Endothelial cell (in vitro differentiated cells): ENCODE measurements around the gene C1QTNF7. TPM values are rescaled to one million over a fixed set of nuclear protein-coding genes. Genes with fewer than 3 reads are reported as not detected.

Source experiments
- DNase-seq: peaks from one replicate; pipeline ENCODE4 v3.0.0; 2021; ENCODE audit warnings: low spot score
- H3K27ac Mint-ChIP-seq: one replicate; pipeline ENCODE4 v1.8.0; 2021; ENCODE audit warnings: mixed read lengths, inconsistent platforms; ENCODE audit not compliant: unreplicated experiment
- H3K27me3 Mint-ChIP-seq: one replicate; pipeline ENCODE4 v1.8.0; 2021; ENCODE audit warnings: mild to moderate bottlenecking, moderate library complexity, mixed read lengths, inconsistent platforms; ENCODE audit not compliant: unreplicated experiment
- H3K36me3 Mint-ChIP-seq: one replicate; pipeline ENCODE4 v1.8.0; 2021; ENCODE audit warnings: mild to moderate bottlenecking, low read depth, mixed read lengths, inconsistent platforms; ENCODE audit not compliant: unreplicated experiment
- H3K4me1 Mint-ChIP-seq: one replicate; pipeline ENCODE4 v1.8.0; 2021; ENCODE audit warnings: mild to moderate bottlenecking, mixed read lengths, inconsistent platforms; ENCODE audit not compliant: unreplicated experiment
- H3K4me3 Mint-ChIP-seq: one replicate; pipeline ENCODE4 v1.8.0; 2021; ENCODE audit warnings: mild to moderate bottlenecking, mixed read lengths, inconsistent platforms; ENCODE audit not compliant: unreplicated experiment
- H3K9me3 Mint-ChIP-seq: one replicate; pipeline ENCODE4 v1.8.0; 2021; ENCODE audit warnings: mixed read lengths, inconsistent platforms; ENCODE audit not compliant: unreplicated experiment
- total RNA-seq: library from RNA; stranded (reverse); fragmentation: NEBNext Ultra II Directional; extraction: Animal tissue kit (Norgen Biotek cat#: 25700); gene quantifications from one replicate; pipeline ENCODE4 v1.2.1, GENCODE V29; 2021; ENCODE audit not compliant: unreplicated experiment
- TF ChIP-seq, protein P1 (sequence below): fragments of 200-600 bp; sonication (generic); IDR thresholded peaks from one replicate; pipeline ENCODE4 v1.5.0; 2021; ENCODE audit warnings: antibody characterized with exemption; ENCODE audit not compliant: unreplicated experiment

The C1QTNF7 gene
- total RNA-seq, 1 donor from 2014 or later: not detected

DNA sequence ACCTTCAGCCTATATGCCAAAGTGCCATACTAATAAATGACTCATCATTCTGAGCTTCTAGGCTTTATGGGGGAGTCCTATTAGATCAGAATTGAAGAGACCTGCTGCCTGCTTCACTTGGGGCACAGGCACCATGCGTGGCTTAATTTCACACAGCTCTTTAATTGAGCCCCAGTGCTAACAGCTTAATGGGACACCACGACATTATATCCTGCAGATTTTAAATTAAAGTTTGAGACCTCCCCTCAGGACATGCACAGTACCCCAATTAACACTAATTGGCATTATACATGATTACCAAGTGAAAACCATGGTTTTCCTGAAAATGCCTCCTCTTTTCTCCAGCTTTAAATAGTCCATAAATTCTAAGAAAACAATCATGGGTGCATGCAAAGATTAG, 6.8 kb downstream of the C1QTNF7 start:
- H3K27me3 Mint-ChIP-seq: peaks cover 2% of the 10 kb centered on the region
- H3K4me3 Mint-ChIP-seq: no peak overlapping the region
- TF ChIP-seq, protein P1, sequence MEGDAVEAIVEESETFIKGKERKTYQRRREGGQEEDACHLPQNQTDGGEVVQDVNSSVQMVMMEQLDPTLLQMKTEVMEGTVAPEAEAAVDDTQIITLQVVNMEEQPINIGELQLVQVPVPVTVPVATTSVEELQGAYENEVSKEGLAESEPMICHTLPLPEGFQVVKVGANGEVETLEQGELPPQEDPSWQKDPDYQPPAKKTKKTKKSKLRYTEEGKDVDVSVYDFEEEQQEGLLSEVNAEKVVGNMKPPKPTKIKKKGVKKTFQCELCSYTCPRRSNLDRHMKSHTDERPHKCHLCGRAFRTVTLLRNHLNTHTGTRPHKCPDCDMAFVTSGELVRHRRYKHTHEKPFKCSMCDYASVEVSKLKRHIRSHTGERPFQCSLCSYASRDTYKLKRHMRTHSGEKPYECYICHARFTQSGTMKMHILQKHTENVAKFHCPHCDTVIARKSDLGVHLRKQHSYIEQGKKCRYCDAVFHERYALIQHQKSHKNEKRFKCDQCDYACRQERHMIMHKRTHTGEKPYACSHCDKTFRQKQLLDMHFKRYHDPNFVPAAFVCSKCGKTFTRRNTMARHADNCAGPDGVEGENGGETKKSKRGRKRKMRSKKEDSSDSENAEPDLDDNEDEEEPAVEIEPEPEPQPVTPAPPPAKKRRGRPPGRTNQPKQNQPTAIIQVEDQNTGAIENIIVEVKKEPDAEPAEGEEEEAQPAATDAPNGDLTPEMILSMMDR: no peak
- no peak for DNase-seq
- H3K36me3 Mint-ChIP-seq: no peaks in the 10 kb centered on the region
- H3K27ac Mint-ChIP-seq: no peak overlapping the region
- H3K4me1 Mint-ChIP-seq: no peaks in the 10 kb centered on the region
- H3K9me3 Mint-ChIP-seq: no peaks in the 10 kb centered on the region

DNA sequence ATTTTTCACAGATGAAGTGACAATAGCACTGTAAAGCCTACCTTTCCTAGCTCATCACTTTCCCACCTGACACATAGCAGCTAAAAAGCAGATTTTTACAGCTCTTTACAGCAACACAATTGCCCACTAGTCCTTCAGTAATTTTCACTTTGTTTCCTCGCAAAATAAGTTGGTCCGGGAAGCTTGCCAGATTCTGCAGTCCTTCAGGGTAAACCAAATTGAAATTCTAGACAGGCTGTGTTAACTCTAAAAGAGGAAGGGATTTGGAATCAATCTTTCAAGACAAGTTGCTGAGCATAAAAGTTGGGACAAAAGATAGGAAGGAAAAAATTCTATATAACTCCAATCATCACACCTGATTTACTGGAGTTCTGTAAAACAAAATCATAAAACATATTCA, 8.7 kb downstream of the C1QTNF7 start:
- TF ChIP-seq, protein P1: no peak

DNA sequence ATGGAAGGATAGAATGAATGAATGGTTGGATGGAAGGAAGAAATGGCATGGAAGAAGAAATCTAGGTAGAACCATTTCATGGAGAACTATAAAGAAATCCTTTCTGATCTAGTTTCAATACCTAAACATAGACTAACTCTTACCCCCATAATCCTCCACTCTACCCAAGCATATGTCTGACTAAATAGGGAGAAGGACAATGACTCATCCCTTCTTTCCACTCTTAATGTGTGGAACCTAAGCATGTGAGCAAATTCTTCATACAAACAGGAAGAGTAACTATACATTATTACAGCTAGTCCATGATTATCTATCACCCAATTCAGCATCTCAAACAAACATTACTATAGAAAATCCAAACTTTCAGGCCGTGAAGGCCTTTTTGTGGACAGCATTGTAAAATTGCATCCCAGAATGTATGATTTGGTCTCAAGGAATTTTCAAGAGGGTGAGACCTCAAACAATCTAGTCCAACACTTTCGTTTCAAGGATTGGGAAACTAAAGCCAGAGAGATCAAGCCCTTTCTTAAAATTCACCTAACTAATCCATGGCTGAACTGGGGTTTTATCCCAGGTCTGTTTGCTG, 11.2 kb downstream of the C1QTNF7 start:
- Mint-ChIP-seq H3K4me3 (no peak overlapping the region), H3K27me3 (peaks cover 2% of the 10 kb centered on the region), H3K36me3 (peaks cover 7% of the 10 kb centered on the region), H3K9me3 (no peaks in the 10 kb centered on the region), H3K27ac (no peak overlapping the region), H3K4me1 (peaks cover 9% of the 10 kb centered on the region)
- DNase-seq: no peak
- TF ChIP-seq, protein P1: no peak

More for the DNA sequence above, 8.7 kb downstream of the C1QTNF7 start:
- no peak overlapping the region for H3K27ac Mint-ChIP-seq
- no peak for DNase-seq
- H3K9me3 Mint-ChIP-seq: no peaks in the 10 kb centered on the region
- H3K4me3 Mint-ChIP-seq: no peak overlapping the region
- H3K27me3 Mint-ChIP-seq: peaks cover 2% of the 10 kb centered on the region
- H3K36me3 Mint-ChIP-seq: no peaks in the 10 kb centered on the region
- H3K4me1 Mint-ChIP-seq: no peaks in the 10 kb centered on the region

DNA sequence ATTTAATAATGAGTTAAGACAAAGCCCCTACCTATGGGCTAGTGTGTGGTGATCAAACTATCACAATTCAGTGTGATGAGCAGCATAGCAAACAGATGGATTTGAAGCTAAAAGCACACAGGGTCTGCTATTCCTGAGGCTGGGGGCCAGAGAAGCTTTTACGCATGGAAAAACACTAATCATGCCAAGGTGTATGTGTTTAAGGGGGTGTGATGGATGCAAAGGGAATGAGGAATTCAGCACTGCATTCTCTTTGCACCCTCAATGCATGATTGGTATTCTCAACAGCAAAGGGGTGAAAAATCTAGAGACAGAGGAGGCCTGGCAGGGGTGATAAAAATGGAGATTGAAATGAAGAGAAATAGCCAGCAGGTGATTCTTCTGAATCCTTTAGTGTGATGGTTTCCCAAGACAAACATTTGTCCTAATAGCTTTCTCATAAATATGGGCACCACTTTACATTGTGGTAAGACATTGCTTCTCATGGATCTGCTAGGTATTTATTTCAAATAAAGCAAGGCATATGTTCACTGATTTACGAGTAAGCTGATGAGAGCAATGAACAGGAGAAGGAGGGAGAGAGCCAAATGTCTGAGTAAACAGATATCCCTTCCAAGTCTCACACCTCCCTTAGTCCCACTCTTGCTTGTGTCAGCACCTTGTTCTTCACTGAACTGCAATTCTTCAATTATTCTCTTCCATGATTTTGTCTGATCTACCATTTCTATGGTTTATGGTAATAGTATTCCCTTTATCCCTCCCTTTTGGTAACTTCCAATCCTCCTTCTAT, 15.7 kb downstream of the C1QTNF7 start:
- Mint-ChIP-seq H3K27ac (peak overlapping the region; percentile 46), H3K9me3 (no peaks in the 10 kb centered on the region), H3K36me3 (peaks cover 7% of the 10 kb centered on the region), H3K4me3 (no peak overlapping the region), H3K4me1 (peaks cover 30% of the 10 kb centered on the region), H3K27me3 (peaks cover 2% of the 10 kb centered on the region)
- no peak for DNase-seq
- TF ChIP-seq, protein P1: no peak

DNA sequence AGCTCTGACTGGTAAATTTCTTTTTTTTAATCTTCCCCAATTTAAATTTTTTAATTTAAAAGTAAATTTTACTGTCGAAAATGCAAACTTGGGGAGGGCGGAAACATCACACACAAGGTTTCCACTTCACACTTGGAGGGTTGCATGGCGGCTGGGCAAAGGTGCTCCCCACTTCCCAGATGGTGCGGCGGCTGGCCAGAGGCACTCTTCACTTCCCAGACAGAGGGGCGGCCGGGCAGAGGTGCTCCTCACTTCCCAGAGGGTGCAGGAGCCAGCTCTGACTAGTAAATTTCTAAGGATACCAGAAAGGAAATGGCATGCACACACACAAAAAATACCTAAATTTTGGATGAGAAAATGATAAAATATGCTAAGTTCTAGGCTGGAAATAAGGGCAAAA, 16.4 kb downstream of the C1QTNF7 start:
- Mint-ChIP-seq H3K27ac (peak overlapping the region; percentile 91), H3K4me3 (peak overlapping the region; percentile 23), H3K27me3 (peaks cover 2% of the 10 kb centered on the region), H3K4me1 (peaks cover 30% of the 10 kb centered on the region), H3K9me3 (no peaks in the 10 kb centered on the region), H3K36me3 (peaks cover 7% of the 10 kb centered on the region)
- no peak for DNase-seq
- TF ChIP-seq, protein P1: no peak
